Calu3 (cell line): ENCODE measurements around the gene RGMA. TPM values are rescaled to one million over a fixed set of nuclear protein-coding genes. Genes with fewer than 3 reads are reported as not detected.

ENCODE experiments used
- BruUV-seq: library from RNA; stranded (reverse); fragments of 400-500 nt; replicated peaks from 2 replicates; lab custom pipeline; 2021; lab: Mats Ljungman, UMichigan
- CTCF ChIA-PET: fragments of 300-600 bp; sonication (Branson Sonifier 250); formaldehyde crosslinking; loops from one replicate; lab custom pipeline; 2022; ENCODE audit warnings: antibody characterized with exemption; lab: Charles Lee
- DNase-seq: peaks from one replicate; pipeline ENCODE4 v3.0.0; 2022
- H3K27ac Mint-ChIP-seq: one replicate; pipeline ENCODE4 v1.8.0; 2022; ENCODE audit warnings: mixed read lengths; ENCODE audit not compliant: unreplicated experiment
- H3K27me3 Mint-ChIP-seq: one replicate; pipeline ENCODE4 v1.8.0; 2022; ENCODE audit warnings: mixed read lengths; ENCODE audit not compliant: unreplicated experiment
- H3K36me3 Mint-ChIP-seq: one replicate; pipeline ENCODE4 v1.8.0; 2022; ENCODE audit warnings: mild to moderate bottlenecking, moderate library complexity, mixed read lengths; ENCODE audit not compliant: insufficient read depth, unreplicated experiment
- H3K4me1 Mint-ChIP-seq: one replicate; pipeline ENCODE4 v1.8.0; 2022; ENCODE audit warnings: mild to moderate bottlenecking, low read depth, mixed read lengths; ENCODE audit not compliant: unreplicated experiment
- H3K4me3 Mint-ChIP-seq: one replicate; pipeline ENCODE4 v1.8.0; 2022; ENCODE audit warnings: mild to moderate bottlenecking, low read depth, moderate library complexity, mixed read lengths; ENCODE audit not compliant: unreplicated experiment
- H3K9me3 Mint-ChIP-seq: one replicate; pipeline ENCODE4 v1.8.0; 2022; ENCODE audit warnings: low read depth, mixed read lengths; ENCODE audit not compliant: unreplicated experiment
- intact Hi-C: fragments of 100-400 bp; cut with micrococcal nuclease; formaldehyde crosslinking; loops from one replicate; pipeline ENCODE4 v1.10.0; 2022; ENCODE audit not compliant: unreplicated experiment
- total RNA-seq: library from RNA; stranded (reverse); gene quantifications from 2 replicates; pipeline ENCODE4 v1.2.3, GENCODE V29; 2022
- TF ChIP-seq, protein P1 (sequence below): fragments of 200-600 bp; IDR thresholded peaks from one replicate; pipeline ENCODE4 v1.8.0; 2022; ENCODE audit warnings: antibody characterized with exemption; ENCODE audit not compliant: unreplicated experiment

The RGMA gene
- total RNA-seq, 1 experiment from 2014 or later: 0.78 TPM

- Mint-ChIP-seq H3K27ac (peak overlapping the region; percentile 24), H3K36me3 (peaks cover 91% of the 10 kb centered on the region), H3K27me3 (no peaks in the 10 kb centered on the region), H3K9me3 (no peaks in the 10 kb centered on the region), H3K4me1 (no peaks in the 10 kb centered on the region), H3K4me3 (no peak overlapping the region)
- TF ChIP-seq, protein P1, sequence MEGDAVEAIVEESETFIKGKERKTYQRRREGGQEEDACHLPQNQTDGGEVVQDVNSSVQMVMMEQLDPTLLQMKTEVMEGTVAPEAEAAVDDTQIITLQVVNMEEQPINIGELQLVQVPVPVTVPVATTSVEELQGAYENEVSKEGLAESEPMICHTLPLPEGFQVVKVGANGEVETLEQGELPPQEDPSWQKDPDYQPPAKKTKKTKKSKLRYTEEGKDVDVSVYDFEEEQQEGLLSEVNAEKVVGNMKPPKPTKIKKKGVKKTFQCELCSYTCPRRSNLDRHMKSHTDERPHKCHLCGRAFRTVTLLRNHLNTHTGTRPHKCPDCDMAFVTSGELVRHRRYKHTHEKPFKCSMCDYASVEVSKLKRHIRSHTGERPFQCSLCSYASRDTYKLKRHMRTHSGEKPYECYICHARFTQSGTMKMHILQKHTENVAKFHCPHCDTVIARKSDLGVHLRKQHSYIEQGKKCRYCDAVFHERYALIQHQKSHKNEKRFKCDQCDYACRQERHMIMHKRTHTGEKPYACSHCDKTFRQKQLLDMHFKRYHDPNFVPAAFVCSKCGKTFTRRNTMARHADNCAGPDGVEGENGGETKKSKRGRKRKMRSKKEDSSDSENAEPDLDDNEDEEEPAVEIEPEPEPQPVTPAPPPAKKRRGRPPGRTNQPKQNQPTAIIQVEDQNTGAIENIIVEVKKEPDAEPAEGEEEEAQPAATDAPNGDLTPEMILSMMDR: no peak
- CTCF ChIA-PET: no interaction called here
- BruUV-seq: no TSS peak
- no peak for DNase-seq
- intact Hi-C loops: no loop called here
These were observed 69.0 kb downstream of the RGMA start for GRCh38 chr15:93019971-93020370.

- Mint-ChIP-seq H3K27me3 (no peaks in the 10 kb centered on the region), H3K36me3 (peaks cover 91% of the 10 kb centered on the region), H3K4me3 (no peak overlapping the region), H3K9me3 (no peaks in the 10 kb centered on the region), H3K27ac (no peak overlapping the region), H3K4me1 (no peaks in the 10 kb centered on the region)
- BruUV-seq: no TSS peak
- no peak for DNase-seq
- intact Hi-C loops: no loop called here
- CTCF ChIA-PET: interaction anchor here (1.0 kb wide), 1 partner anchor 222 kb away, joined by 5 read pairs; no protein-coding TSS in a partner anchor
- TF ChIP-seq, protein P1: no peak
These were observed 69.9 kb downstream of the RGMA start for GRCh38 chr15:93019090-93019489.

DNA sequence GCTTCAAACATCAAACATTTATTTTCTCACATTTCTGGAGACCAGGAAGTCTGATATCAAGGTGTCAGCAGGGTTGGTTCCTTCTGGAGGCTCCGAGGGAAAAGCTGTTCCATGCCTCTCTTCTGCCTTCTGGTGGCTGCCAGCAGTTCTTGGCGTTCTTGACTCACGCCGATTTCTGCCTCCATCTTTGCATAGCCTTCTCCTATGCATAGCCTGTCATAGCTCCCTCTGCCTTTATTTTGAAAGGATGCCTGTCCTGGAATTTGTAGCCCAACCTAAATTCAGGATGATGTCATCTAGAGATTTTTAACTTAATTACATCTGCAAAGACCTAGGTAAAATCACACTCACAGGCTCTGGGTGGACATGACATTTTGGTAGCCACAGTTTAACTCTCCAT is 70.4 kb downstream of the RGMA start:
- Mint-ChIP-seq H3K36me3 (peaks cover 90% of the 10 kb centered on the region), H3K27me3 (no peaks in the 10 kb centered on the region), H3K4me1 (no peaks in the 10 kb centered on the region), H3K27ac (peak overlapping the region; percentile 45), H3K4me3 (no peak overlapping the region), H3K9me3 (no peaks in the 10 kb centered on the region)
- no TSS peak for BruUV-seq
- CTCF ChIA-PET: interaction anchor here (0.6 to 1.0 kb wide), 2 partner anchors 19 to 221 kb away, joined by 3 to 5 read pairs; no protein-coding TSS in a partner anchor
- no peak for DNase-seq
- TF ChIP-seq, protein P1: no peak
- intact Hi-C loops: no loop called here

DNA sequence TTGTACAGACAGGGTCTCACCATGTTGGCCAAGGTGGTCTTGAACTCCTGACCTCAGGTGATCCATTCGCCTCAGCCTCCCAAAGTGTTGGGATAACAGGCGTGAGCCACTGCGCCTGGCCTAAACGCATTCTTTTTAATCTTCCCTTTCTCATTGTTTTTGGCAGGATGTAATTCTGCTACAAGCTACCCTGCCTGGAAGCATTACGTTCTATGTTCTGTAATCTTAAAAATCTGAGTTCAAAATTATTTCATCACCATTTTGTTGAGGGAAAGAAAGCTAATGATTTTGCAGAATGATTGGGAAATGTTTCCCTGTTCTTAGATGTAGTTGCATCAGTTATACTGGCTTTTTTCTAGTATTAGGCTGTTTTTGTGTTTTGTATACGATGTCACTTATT is 71.5 kb downstream of the RGMA start:
- DNase-seq: no peak
- peaks cover 91% of the 10 kb centered on the region for H3K36me3 Mint-ChIP-seq
- no TSS peak for BruUV-seq
- CTCF ChIA-PET: no interaction called here
- H3K9me3 Mint-ChIP-seq: no peaks in the 10 kb centered on the region
- H3K27me3 Mint-ChIP-seq: no peaks in the 10 kb centered on the region
- TF ChIP-seq, protein P1: no peak
- no peaks in the 10 kb centered on the region for H3K4me1 Mint-ChIP-seq
- H3K27ac Mint-ChIP-seq: no peak overlapping the region
- intact Hi-C loops: no loop called here
- H3K4me3 Mint-ChIP-seq: no peak overlapping the region
